ENCODE results near the gene ITPRID1.
"Not testable (repeated sequence)": the region's sequence is repeated elsewhere in the genome, so short reads cannot be mapped to it uniquely, and the experiment has no call there.

The ITPRID1 gene

GRCh38 chr7:31517513-31517912, 3.6 kb downstream of the ITPRID1 start:
- DNase-seq: no peak

GRCh38 chr7:31518766-31519165, 4.9 kb downstream of the ITPRID1 start:
- no peak for DNase-seq

- DNase-seq: no peak
These were observed 7.6 kb downstream of the ITPRID1 start for GRCh38 chr7:31521336-31522010.

- DNase-seq: no peak
These were observed 13.0 kb downstream of the ITPRID1 start for GRCh38 chr7:31526864-31527263.

GRCh38 chr7:31529103-31529502, 15.2 kb downstream of the ITPRID1 start:
- DNase-seq: no peak

GRCh38 chr7:31540651-31541185, 26.8 kb downstream of the ITPRID1 start:
- not testable (repeated sequence) for DNase-seq

GRCh38 chr7:31545549-31545948, 31.7 kb downstream of the ITPRID1 start:
- no peak for DNase-seq

- no peak for DNase-seq
These were observed 35.7 kb downstream of the ITPRID1 start for GRCh38 chr7:31549611-31550010.

GRCh38 chr7:31550432-31550831, 36.5 kb downstream of the ITPRID1 start:
- no peak for DNase-seq

- DNase-seq: peak; percentile 99
These were observed 39.8 kb downstream of the ITPRID1 start for GRCh38 chr7:31553661-31554081.

GRCh38 chr7:31562002-31562401, 48.1 kb downstream of the ITPRID1 start:
- DNase-seq: no peak

- DNase-seq: no peak
These were observed 49.6 kb downstream of the ITPRID1 start for GRCh38 chr7:31563522-31563921.

- DNase-seq: no peak
These were observed 50.1 kb downstream of the ITPRID1 start for GRCh38 chr7:31563951-31564350.

- DNase-seq: no peak
These were observed 50.8 kb downstream of the ITPRID1 start for GRCh38 chr7:31564661-31565060.

GRCh38 chr7:31569528-31569927, 55.6 kb downstream of the ITPRID1 start:
- DNase-seq: no peak

- no peak for DNase-seq
These were observed 69.6 kb downstream of the ITPRID1 start for GRCh38 chr7:31583526-31583925.

- no peak for DNase-seq
These were observed 70.1 kb downstream of the ITPRID1 start for GRCh38 chr7:31583942-31584341.

- DNase-seq: no peak
These were observed 81.5 kb downstream of the ITPRID1 start for GRCh38 chr7:31595390-31595789.

GRCh38 chr7:31602041-31602625, 88.2 kb downstream of the ITPRID1 start:
- DNase-seq: no peak

GRCh38 chr7:31603046-31603445, 89.2 kb downstream of the ITPRID1 start:
- DNase-seq: no peak

- DNase-seq: no peak
These were observed 99.7 kb downstream of the ITPRID1 start for GRCh38 chr7:31613604-31614003.

GRCh38 chr7:31633467-31633866, 119.6 kb downstream of the ITPRID1 start:
- no peak for DNase-seq

GRCh38 chr7:31633894-31634494, 120.1 kb downstream of the ITPRID1 start:
- DNase-seq: peak; percentile 59

- DNase-seq: no peak
These were observed 126.5 kb downstream of the ITPRID1 start for GRCh38 chr7:31640381-31640780.

All from NCI-H2029 treated with DMSO at 0.1 percent for 48 hours (cell line).